WTC11 (cell line): ENCODE measurements around the gene ROR2. TPM values are rescaled to one million over a fixed set of nuclear protein-coding genes. Genes with fewer than 3 reads are reported as not detected.

Experiments used
- ATAC-seq: fragments of 200-7000 bp; cut with Tn5 transposase; 2 replicates; pipeline ENCODE4 v1.10.0; 2021; ENCODE audit warnings: mild to moderate bottlenecking, moderate library complexity
- CTCF ChIA-PET: fragments of 300-600 bp; sonication (Branson Sonifier 250); formaldehyde crosslinking; loops from one replicate; lab custom pipeline; 2021; ENCODE audit warnings: antibody characterized with exemption; lab: Charles Lee
- POLR2A ChIA-PET: fragments of 350-600 bp; sonication (Branson Sonifier 250); formaldehyde crosslinking; loops from one replicate; lab custom pipeline; 2021; ENCODE audit warnings: antibody characterized with exemption; lab: Charles Lee
- DNase-seq: peaks from one replicate; pipeline ENCODE4 v3.0.0; 2021; ENCODE audit warnings: low spot score
- H3K27ac Mint-ChIP-seq: 2 replicates; pipeline ENCODE4 v1.8.0; 2021; ENCODE audit warnings: mixed read lengths
- H3K27me3 Mint-ChIP-seq: 2 replicates; pipeline ENCODE4 v1.8.0; 2021; ENCODE audit warnings: low read depth, mild to moderate bottlenecking, moderate library complexity, mixed read lengths
- H3K36me3 Mint-ChIP-seq: 2 replicates; pipeline ENCODE4 v1.8.0; 2021; ENCODE audit warnings: mixed read lengths
- H3K4me1 Mint-ChIP-seq: 2 replicates; pipeline ENCODE4 v1.8.0; 2022; ENCODE audit warnings: mixed read lengths
- H3K4me3 Mint-ChIP-seq: 2 replicates; pipeline ENCODE4 v1.8.0; 2021; ENCODE audit warnings: mild to moderate bottlenecking, moderate library complexity, mixed read lengths
- H3K9me3 Mint-ChIP-seq: 2 replicates; pipeline ENCODE4 v1.8.0; 2021; ENCODE audit warnings: mixed read lengths
- AFF4 ChIP-seq: sonication (generic); formaldehyde crosslinking; IDR thresholded peaks from 2 replicates; pipeline ENCODE4 v1.8.1; 2023; ENCODE audit warnings: mild to moderate bottlenecking, missing genetic modification reagents, borderline replicate concordance
- AR ChIP-seq: fragments of 250-450 bp; sonication (Bioruptor Pico); IDR thresholded peaks from 2 replicates; pipeline ENCODE4 v1.9.0; 2021; ENCODE audit warnings: mild to moderate bottlenecking
- E2F4 ChIP-seq: sonication (generic); formaldehyde crosslinking; IDR thresholded peaks from 2 replicates; pipeline ENCODE4 v1.8.1; 2022; ENCODE audit warnings: low read depth, mild to moderate bottlenecking, moderate library complexity, missing genetic modification reagents, borderline replicate concordance
- ESRRA ChIP-seq: sonication (generic); formaldehyde crosslinking; IDR thresholded peaks from 2 replicates; pipeline ENCODE4 v1.8.1; 2022; ENCODE audit warnings: mild to moderate bottlenecking, missing genetic modification reagents, borderline replicate concordance
- FOXJ3 ChIP-seq: sonication (generic); formaldehyde crosslinking; IDR thresholded peaks from 2 replicates; pipeline ENCODE4 v1.9.0; 2021; ENCODE audit warnings: missing genetic modification reagents, mild to moderate bottlenecking, borderline replicate concordance
- GABPB1 ChIP-seq: sonication (generic); formaldehyde crosslinking; IDR thresholded peaks from 2 replicates; pipeline ENCODE4 v1.8.1; 2023; ENCODE audit warnings: mild to moderate bottlenecking, missing genetic modification reagents
- HMGXB4 ChIP-seq: sonication (generic); formaldehyde crosslinking; IDR thresholded peaks from 2 replicates; pipeline ENCODE4 v1.8.1; 2023; ENCODE audit warnings: mild to moderate bottlenecking, moderate library complexity, missing genetic modification reagents
- KAT7 ChIP-seq: sonication (generic); formaldehyde crosslinking; IDR thresholded peaks from 2 replicates; pipeline ENCODE4 v1.8.1; 2023; ENCODE audit warnings: missing genetic modification reagents, mild to moderate bottlenecking, borderline replicate concordance
- MAX ChIP-seq: sonication (generic); formaldehyde crosslinking; IDR thresholded peaks from 2 replicates; pipeline ENCODE4 v1.8.0; 2022; ENCODE audit warnings: mild to moderate bottlenecking, missing genetic modification reagents
- MYBL2 ChIP-seq: sonication (generic); formaldehyde crosslinking; IDR thresholded peaks from 2 replicates; pipeline ENCODE4 v1.8.1; 2023; ENCODE audit warnings: mild to moderate bottlenecking, moderate library complexity, missing genetic modification reagents
- NFATC4 ChIP-seq: fragments of 250-450 bp; sonication (Bioruptor Pico); IDR thresholded peaks from 2 replicates; pipeline ENCODE4 v1.9.0; 2021; ENCODE audit warnings: mild to moderate bottlenecking
- NFE2L1 ChIP-seq: sonication (generic); formaldehyde crosslinking; IDR thresholded peaks from 2 replicates; pipeline ENCODE4 v1.8.1; 2023; ENCODE audit warnings: missing genetic modification reagents
- TP53 ChIP-seq: sonication (generic); formaldehyde crosslinking; IDR thresholded peaks from 2 replicates; pipeline ENCODE4 v1.8.1; 2023; ENCODE audit warnings: mild to moderate bottlenecking, missing genetic modification reagents
- ZNF138 ChIP-seq: sonication (generic); formaldehyde crosslinking; conservative IDR thresholded peaks from 2 replicates; pipeline ENCODE4 v1.8.1; 2022; ENCODE audit warnings: mild to moderate bottlenecking, moderate library complexity, missing genetic modification reagents
- total RNA-seq: library from RNA; stranded (reverse); gene quantifications from 3 replicates; pipeline ENCODE4 v1.2.3, GENCODE V29; 2021
- TF ChIP-seq, protein P1 (sequence below): fragments of 250-450 bp; sonication (Bioruptor Pico); IDR thresholded peaks from 2 replicates; pipeline ENCODE4 v1.9.0; 2021; ENCODE audit warnings: mild to moderate bottlenecking
- TF ChIP-seq, protein P2 (sequence below): sonication (generic); formaldehyde crosslinking; conservative IDR thresholded peaks from 2 replicates; pipeline ENCODE4 v1.8.1; 2022; ENCODE audit warnings: mild to moderate bottlenecking, missing genetic modification reagents
- TF ChIP-seq, protein P3 (sequence below): sonication (generic); formaldehyde crosslinking; IDR thresholded peaks from 2 replicates; pipeline ENCODE4 v1.8.1; 2023; ENCODE audit warnings: mild to moderate bottlenecking, missing genetic modification reagents
- TF ChIP-seq, protein P4 (sequence below): fragments of 250-450 bp; sonication (Bioruptor Pico); IDR thresholded peaks from 2 replicates; pipeline ENCODE4 v1.9.0; 2021; ENCODE audit warnings: mild to moderate bottlenecking, borderline replicate concordance

The ROR2 gene
- total RNA-seq, 1 experiment from 2014 or later: 19.8 TPM

DNA sequence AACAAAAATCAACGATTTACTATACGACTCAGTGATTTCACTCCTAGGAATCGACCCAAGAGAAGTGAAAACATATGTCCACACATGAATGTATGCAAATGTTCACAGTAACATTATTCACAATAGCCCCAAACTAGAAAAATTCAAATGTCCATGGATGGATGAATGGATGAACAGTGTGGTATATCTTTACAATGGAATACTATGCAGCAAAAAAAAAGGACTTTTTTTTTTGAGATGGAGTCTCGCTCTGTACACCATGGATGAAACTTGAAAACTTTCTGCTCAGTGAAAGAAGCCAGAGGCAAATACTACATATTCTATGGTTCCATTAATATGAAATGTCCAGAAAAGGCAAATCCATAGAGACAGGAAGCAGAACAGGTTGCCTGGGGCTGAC is 233.8 kb downstream of the ROR2 start:
- TF ChIP-seq AR (CRISPR knock-in tag): no peak
- TF ChIP-seq AFF4 (CRISPR knock-in tag): no peak
- TF ChIP-seq HMGXB4 (CRISPR knock-in tag): no peak
- no peak for TF ChIP-seq E2F4 (CRISPR knock-in tag)
- TF ChIP-seq ZNF138 (CRISPR knock-in tag): no peak
- no peak for TF ChIP-seq MYBL2 (CRISPR knock-in tag)
- TF ChIP-seq, protein P1, sequence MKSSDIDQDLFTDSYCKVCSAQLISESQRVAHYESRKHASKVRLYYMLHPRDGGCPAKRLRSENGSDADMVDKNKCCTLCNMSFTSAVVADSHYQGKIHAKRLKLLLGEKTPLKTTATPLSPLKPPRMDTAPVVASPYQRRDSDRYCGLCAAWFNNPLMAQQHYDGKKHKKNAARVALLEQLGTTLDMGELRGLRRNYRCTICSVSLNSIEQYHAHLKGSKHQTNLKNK (CRISPR knock-in tag): no peak
- TF ChIP-seq NFE2L1: no peak
- TF ChIP-seq, protein P2, sequence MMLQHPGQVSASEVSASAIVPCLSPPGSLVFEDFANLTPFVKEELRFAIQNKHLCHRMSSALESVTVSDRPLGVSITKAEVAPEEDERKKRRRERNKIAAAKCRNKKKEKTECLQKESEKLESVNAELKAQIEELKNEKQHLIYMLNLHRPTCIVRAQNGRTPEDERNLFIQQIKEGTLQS (CRISPR knock-in tag): no peak
- TF ChIP-seq FOXJ3 (CRISPR knock-in tag): no peak
- no peak for TF ChIP-seq TP53 (CRISPR knock-in tag)
- no peak for TF ChIP-seq GABPB1 (CRISPR knock-in tag)
- TF ChIP-seq MAX (CRISPR knock-in tag): no peak
- TF ChIP-seq, protein P3, sequence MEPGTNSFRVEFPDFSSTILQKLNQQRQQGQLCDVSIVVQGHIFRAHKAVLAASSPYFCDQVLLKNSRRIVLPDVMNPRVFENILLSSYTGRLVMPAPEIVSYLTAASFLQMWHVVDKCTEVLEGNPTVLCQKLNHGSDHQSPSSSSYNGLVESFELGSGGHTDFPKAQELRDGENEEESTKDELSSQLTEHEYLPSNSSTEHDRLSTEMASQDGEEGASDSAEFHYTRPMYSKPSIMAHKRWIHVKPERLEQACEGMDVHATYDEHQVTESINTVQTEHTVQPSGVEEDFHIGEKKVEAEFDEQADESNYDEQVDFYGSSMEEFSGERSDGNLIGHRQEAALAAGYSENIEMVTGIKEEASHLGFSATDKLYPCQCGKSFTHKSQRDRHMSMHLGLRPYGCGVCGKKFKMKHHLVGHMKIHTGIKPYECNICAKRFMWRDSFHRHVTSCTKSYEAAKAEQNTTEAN: no peak
- TF ChIP-seq NFATC4 (CRISPR knock-in tag): no peak
- no peak for TF ChIP-seq KAT7 (CRISPR knock-in tag)
- TF ChIP-seq, protein P4, sequence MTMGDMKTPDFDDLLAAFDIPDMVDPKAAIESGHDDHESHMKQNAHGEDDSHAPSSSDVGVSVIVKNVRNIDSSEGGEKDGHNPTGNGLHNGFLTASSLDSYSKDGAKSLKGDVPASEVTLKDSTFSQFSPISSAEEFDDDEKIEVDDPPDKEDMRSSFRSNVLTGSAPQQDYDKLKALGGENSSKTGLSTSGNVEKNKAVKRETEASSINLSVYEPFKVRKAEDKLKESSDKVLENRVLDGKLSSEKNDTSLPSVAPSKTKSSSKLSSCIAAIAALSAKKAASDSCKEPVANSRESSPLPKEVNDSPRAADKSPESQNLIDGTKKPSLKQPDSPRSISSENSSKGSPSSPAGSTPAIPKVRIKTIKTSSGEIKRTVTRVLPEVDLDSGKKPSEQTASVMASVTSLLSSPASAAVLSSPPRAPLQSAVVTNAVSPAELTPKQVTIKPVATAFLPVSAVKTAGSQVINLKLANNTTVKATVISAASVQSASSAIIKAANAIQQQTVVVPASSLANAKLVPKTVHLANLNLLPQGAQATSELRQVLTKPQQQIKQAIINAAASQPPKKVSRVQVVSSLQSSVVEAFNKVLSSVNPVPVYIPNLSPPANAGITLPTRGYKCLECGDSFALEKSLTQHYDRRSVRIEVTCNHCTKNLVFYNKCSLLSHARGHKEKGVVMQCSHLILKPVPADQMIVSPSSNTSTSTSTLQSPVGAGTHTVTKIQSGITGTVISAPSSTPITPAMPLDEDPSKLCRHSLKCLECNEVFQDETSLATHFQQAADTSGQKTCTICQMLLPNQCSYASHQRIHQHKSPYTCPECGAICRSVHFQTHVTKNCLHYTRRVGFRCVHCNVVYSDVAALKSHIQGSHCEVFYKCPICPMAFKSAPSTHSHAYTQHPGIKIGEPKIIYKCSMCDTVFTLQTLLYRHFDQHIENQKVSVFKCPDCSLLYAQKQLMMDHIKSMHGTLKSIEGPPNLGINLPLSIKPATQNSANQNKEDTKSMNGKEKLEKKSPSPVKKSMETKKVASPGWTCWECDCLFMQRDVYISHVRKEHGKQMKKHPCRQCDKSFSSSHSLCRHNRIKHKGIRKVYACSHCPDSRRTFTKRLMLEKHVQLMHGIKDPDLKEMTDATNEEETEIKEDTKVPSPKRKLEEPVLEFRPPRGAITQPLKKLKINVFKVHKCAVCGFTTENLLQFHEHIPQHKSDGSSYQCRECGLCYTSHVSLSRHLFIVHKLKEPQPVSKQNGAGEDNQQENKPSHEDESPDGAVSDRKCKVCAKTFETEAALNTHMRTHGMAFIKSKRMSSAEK (CRISPR knock-in tag): no peak
- no peak for TF ChIP-seq ESRRA (CRISPR knock-in tag)
- H3K27me3 Mint-ChIP-seq: no peaks in the 10 kb centered on the region
- H3K4me1 Mint-ChIP-seq: peaks cover 10% of the 10 kb centered on the region
- no peak overlapping the region for H3K4me3 Mint-ChIP-seq
- POLR2A ChIA-PET: no interaction called here
- peaks cover 6% of the 10 kb centered on the region for H3K36me3 Mint-ChIP-seq
- DNase-seq (no peak), ATAC-seq (no peak)
- CTCF ChIA-PET: interaction anchor here (0.6 kb wide), 1 partner anchor 517 kb away, joined by 3 read pairs; no protein-coding TSS in a partner anchor
- no peak overlapping the region for H3K27ac Mint-ChIP-seq
- peaks cover 12% of the 10 kb centered on the region for H3K9me3 Mint-ChIP-seq
